Stimulated activated CD8-positive, alpha-beta memory T cell treated with anti-CD3 and anti-CD28 coated beads, Interleukin-4, amount 100 ng/mL, for 24 hours (primary cell): Measurements from ENCODE around the gene ZNF212.
"Not testable (repeated sequence)": the region's sequence is repeated elsewhere in the genome, so short reads cannot be mapped to it uniquely, and the experiment has no call there.

Experiments
- DNase-seq: peaks from one replicate; pipeline ENCODE4 v3.0.0-alpha.2; 2020; ENCODE audit warnings: low read depth

The ZNF212 gene

GRCh38 chr7:149218469-149219420 is 20.7 kb upstream of the ZNF212 start:
- DNase-seq: no peak

- DNase-seq: no peak
These were observed 18.9 kb upstream of the ZNF212 start for GRCh38 chr7:149220534-149220933.

- no peak for DNase-seq
These were observed 16.3 kb upstream of the ZNF212 start for GRCh38 chr7:149223176-149223575.

GRCh38 chr7:149223761-149224160 is 15.7 kb upstream of the ZNF212 start:
- no peak for DNase-seq

- no peak for DNase-seq
These were observed 15.1 kb upstream of the ZNF212 start for GRCh38 chr7:149224352-149224751.

GRCh38 chr7:149225106-149225505 is 14.3 kb upstream of the ZNF212 start:
- no peak for DNase-seq

- no peak for DNase-seq
These were observed 13.8 kb upstream of the ZNF212 start for GRCh38 chr7:149225656-149226055.

GRCh38 chr7:149226366-149226765 is 13.1 kb upstream of the ZNF212 start:
- not testable (repeated sequence) for DNase-seq

GRCh38 chr7:149226840-149227494 is 12.5 kb upstream of the ZNF212 start:
- no peak for DNase-seq

- no peak for DNase-seq
These were observed 10.5 kb upstream of the ZNF212 start for GRCh38 chr7:149228831-149229471.

GRCh38 chr7:149229526-149229925 is 9.9 kb upstream of the ZNF212 start:
- DNase-seq: no peak

- no peak for DNase-seq
These were observed 7.1 kb upstream of the ZNF212 start for GRCh38 chr7:149232362-149232761.

- not testable (repeated sequence) for DNase-seq
These were observed 5.7 kb upstream of the ZNF212 start for GRCh38 chr7:149233655-149234204.

- no peak for DNase-seq
These were observed 1.9 kb upstream of the ZNF212 start for GRCh38 chr7:149237502-149237901.

- DNase-seq: no peak
These were observed 1.4 kb upstream of the ZNF212 start for GRCh38 chr7:149238051-149238450.

GRCh38 chr7:149240637-149241036 is 1.2 kb downstream of the ZNF212 start:
- no peak for DNase-seq

- DNase-seq: no peak
These were observed 2.2 kb downstream of the ZNF212 start for GRCh38 chr7:149241696-149242095.

GRCh38 chr7:149245244-149245643 is 5.8 kb downstream of the ZNF212 start:
- DNase-seq: no peak

GRCh38 chr7:149245744-149246143 is 6.3 kb downstream of the ZNF212 start:
- no peak for DNase-seq

- no peak for DNase-seq
These were observed 9.3 kb downstream of the ZNF212 start for GRCh38 chr7:149248777-149249176.

- DNase-seq: not testable (repeated sequence)
These were observed 10.7 kb downstream of the ZNF212 start for GRCh38 chr7:149250151-149250550.

- not testable (repeated sequence) for DNase-seq
These were observed 12.1 kb downstream of the ZNF212 start for GRCh38 chr7:149251518-149251917.
